ENCODE data around the gene DDX3X.
"Not testable (repeated sequence)": the region's sequence is repeated elsewhere in the genome, so short reads cannot be mapped to it uniquely, and the experiment has no call there.

DDX3X gene

GRCh38 chrX:41377624-41378023 is 43.7 kb downstream of the DDX3X start:
- DNase-seq = no peak

- DNase-seq = no peak
These were observed 47.7 kb downstream of the DDX3X start for GRCh38 chrX:41381685-41382084.

DNA sequence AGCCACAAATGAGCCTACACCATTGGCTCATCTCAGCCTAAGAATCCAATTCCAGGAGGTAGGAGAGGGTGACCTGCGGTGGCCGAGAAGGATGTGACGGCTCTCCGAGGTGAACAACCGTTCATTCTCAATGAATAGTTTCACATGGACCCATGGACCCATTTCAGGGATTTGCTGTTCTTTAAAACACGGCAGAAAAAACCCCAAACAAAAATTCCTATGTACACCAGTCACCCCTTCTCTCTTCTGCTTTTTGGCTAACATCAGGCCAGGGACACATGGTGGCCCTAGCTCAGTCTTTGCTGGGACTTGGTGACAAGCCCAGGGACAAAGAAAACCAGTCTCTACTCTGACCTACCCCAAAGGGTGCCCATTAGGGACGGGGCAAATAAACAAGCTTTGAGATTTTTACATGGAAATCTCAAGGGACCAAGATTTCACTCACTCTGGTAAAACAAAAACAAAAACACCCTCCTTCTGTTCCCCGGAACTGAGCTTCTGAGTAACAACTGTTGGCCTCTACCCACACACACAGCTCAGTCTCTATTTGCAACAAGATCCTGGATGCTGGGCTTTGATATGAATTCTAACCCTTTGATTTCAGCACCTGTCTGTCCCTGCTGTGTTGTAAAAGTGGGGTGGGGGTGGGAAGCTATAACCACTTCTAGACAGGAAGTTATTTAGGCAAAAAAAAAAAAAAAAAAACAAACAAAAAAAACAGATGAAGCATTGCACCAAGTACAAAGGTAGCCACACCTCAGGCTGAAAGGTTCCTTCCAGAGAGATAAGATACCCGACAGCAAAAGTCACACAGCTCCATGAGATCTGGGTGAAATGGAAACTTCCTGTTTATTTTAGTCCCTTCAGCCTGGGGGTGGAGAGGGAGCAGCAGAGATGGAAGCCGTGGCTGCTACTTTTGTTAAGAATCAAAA is 49.0 kb downstream of the DDX3X start:
- no peak for DNase-seq

DNA sequence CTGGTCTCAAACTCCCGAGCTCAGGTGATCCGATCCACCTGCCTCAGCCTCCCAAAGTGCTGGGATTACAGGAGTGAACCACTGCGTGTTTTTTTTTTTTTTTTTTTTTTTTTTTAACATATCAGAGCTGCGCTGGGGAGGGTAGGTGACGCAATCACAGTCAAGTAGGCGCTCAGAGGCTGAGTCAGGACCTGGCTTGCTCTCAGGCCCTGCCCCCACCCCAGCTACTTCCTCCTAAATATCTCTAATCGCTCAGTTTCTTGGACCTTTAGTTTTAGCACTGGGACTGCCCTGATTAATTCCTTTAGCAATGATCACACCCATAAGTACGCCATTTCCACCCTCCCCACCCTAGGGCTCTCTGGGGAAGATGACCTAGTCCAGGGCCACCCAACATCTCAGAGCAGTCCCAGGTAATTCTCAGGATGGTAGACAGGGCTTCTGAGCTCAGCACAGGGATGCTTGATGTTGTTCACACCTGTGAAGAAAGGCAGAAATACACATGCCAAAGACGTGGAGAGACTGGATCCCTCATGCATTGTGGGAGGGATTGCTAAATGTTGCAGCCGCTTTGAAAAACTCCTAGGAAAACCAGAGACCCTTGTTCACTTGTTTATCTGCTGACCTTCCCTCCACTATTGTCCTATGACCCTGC is 50.2 kb downstream of the DDX3X start:
- no peak for DNase-seq

DNA sequence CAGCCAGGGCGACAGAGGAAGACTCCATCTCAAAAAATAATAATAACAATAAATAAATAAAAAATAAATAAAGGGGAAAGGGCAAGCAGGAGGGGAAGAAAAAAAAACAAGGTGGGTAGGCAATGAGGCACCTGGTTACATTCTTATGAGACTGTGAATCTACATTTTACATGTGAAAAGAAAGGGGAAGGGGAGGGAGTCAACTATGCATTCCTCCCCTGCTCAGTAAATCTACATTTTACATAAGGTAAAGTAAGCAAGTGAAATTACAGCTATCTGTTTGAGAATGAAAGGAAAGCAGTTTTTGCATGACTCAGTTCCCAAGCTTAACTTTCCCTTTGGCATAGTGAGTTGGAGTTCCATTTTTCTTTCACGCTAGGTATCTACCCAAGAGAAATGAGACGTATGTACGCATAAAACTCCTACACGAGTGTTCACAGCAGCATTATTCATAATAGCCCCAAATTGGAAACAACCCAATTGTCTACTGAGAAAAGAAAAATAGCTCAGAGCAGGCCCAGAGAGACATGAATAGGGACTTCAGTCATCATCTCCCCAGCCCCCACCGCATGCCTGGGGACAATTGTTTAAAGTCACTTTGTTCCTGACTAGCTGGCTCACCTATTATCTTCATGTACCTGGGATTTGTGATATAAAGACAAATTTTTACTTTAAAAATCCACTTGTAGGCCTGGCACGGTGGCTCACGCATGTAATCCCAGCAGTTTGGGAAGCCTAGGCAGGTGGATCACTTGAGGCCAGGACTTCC is 52.4 kb downstream of the DDX3X start:
- no peak for DNase-seq

DNA sequence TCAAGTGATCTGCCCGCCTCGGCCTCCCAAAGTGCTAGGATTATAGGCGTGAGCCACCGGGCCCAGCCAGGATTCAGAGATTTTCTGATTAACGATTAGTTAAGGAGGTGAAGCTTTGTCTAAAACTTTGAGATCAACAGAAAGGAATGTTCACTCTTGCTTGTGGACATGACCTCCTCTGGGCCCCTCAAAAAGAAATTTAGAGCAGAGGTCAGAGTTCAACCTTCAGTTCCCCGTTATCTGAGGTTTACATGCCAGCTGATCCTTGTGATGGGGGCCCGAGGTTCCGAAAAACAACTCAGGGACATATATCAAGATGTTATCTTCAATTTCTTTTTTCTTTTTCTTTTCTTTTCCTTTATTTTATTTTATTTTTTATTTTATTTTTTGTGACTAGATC is 54.6 kb downstream of the DDX3X start:
- DNase-seq = no peak

GRCh38 chrX:41389311-41389888 is 55.4 kb downstream of the DDX3X start:
- DNase-seq = no peak

GRCh38 chrX:41390576-41390975 is 56.6 kb downstream of the DDX3X start:
- DNase-seq = not testable (repeated sequence)

DNA sequence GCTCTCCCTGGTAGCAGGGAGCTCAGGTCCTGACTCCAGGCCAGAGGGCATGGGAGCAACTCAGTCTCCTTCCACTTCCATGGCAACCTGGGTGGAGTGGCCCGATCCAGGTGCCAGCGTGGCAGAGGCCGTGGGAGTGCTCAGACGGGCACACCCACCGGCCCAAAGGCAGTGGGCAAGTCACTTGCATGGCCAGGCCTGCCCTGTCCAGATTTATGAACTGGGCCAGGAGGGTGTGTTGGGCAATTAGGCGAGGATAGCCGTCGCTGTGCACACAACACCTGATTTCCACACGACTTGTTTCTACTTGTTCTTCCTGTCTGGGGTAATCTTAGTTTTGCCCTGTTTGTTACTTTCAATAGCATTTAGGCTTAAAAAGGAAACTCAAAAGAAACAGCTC is 57.6 kb downstream of the DDX3X start:
- DNase-seq = no peak

DNA sequence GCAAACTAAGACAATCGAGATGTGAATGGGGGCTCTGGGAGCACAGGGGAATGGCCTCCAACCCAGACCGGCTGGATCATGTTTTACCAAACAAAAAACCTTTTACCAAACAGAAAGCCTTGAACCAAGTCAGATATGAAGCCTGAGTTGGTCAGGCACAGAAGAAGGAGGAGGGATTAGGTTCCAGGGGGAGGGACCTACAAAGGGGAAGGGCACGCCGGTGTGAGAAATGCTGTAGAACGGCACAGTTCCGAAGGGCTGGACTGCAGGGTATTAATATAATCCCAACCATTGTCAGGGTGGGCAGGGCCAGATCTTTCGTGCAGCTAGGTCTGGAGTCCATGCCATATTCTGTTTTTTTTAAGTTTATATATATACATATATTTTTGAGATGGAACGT is 60.3 kb downstream of the DDX3X start:
- DNase-seq = no peak

GRCh38 chrX:41397219-41397618 is 63.3 kb downstream of the DDX3X start:
- no peak for DNase-seq

GRCh38 chrX:41397768-41398167 is 63.8 kb downstream of the DDX3X start:
- DNase-seq = no peak

- DNase-seq = not testable (repeated sequence)
These were observed 68.6 kb downstream of the DDX3X start for GRCh38 chrX:41402556-41402955.

- DNase-seq = no peak
These were observed 71.6 kb downstream of the DDX3X start for GRCh38 chrX:41405551-41405950.

DNA sequence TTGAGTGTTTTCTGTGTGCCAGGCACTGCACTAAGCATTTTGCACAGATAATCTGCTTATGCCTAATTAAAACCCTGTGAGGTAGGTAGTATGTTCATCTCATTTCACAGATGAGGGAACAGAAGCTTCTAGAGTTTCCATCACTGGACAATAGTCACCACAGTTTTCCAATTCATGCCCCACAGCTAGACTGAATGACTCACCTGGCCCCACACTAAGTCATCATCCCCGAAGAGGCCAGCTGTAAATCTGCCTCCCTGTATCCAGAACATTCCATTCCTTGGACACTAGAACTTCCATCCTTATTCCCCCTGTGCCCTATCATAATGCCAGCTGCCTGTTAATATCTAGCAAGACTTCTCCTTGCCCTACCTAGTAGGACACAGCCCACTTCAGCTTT is 72.2 kb downstream of the DDX3X start:
- no peak for DNase-seq

- no peak for DNase-seq
These were observed 73.9 kb downstream of the DDX3X start for GRCh38 chrX:41407816-41408215.

GRCh38 chrX:41408576-41408975 is 74.6 kb downstream of the DDX3X start:
- no peak for DNase-seq

GRCh38 chrX:41409006-41409405 is 75.0 kb downstream of the DDX3X start:
- no peak for DNase-seq

DNA sequence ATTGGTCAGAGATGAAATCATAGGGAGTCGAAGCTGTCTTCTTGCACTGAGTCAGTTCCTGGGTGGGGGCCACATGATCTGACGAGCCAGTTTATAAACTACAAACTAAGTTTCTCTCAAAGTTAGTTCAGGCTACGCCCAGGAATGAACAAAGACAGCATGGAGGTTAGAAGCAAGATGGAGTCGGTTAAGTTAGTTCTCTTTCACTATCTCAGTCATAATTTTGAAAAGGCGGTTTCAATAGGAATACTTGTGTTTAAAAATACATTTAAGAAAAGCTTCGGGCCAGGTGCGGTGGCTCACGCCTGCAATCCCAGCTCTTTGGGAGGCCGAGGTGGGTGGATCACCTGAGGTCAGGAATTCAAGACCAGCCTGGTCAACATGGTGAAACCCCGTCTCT is 77.3 kb downstream of the DDX3X start:
- DNase-seq = not testable (repeated sequence)

GRCh38 chrX:41412261-41413081 is 78.5 kb downstream of the DDX3X start:
- DNase-seq = no peak

Data from COR-L47 (cell line).